Posterior cingulate gyrus (tissue), 11 donors: ENCODE results near the gene UBC.
A peak's percentile ranks its signal among the peaks of the same experiment; 100 is the strongest.

Experiments used
- DNase-seq, 10 donors: peaks; one replicate each; pipeline versions ENCODE4 v3.0.0 to v3.0.0-alpha.2; 2020 to 2021; ENCODE audit warnings: mixed read lengths in 3 of 10
- intact Hi-C: fragments of 100-400 bp; cut with DNase I; formaldehyde crosslinking; loops from one replicate; pipeline ENCODE4 v1.15.1; 2023

UBC gene

DNA sequence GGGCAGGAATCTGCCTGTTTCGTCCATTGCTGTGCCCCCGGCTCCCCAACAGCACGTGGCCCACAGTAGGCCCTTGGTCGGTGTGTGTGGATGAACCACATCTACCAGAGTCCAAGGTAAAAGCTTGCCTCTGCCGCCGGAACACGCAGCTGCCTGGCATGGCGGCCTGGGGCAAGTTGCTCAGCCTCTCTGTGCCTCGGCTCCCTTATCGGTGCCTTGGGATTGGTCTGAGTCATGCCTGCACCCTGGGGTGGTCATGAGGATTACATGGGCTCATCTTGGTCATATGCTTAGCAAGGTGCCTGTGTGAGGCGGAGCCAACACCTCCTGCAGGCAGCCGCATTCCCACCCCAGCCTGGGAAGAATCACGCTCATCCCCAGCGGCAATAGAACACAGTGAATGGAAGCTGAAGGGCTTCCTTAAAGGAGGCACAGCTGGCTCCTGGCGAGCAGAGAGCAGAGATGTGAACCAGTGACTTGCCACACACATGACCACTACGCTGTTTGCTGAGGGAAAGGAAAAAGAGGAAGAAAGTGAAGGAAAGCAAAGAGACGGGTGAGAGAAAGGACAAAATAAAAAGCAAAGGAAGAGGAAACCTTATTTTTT, 45.3 kb downstream of the UBC start:
- intact Hi-C loops, result no loop called here
- peak in 1 of 10 donors; percentile 62 for DNase-seq

DNA sequence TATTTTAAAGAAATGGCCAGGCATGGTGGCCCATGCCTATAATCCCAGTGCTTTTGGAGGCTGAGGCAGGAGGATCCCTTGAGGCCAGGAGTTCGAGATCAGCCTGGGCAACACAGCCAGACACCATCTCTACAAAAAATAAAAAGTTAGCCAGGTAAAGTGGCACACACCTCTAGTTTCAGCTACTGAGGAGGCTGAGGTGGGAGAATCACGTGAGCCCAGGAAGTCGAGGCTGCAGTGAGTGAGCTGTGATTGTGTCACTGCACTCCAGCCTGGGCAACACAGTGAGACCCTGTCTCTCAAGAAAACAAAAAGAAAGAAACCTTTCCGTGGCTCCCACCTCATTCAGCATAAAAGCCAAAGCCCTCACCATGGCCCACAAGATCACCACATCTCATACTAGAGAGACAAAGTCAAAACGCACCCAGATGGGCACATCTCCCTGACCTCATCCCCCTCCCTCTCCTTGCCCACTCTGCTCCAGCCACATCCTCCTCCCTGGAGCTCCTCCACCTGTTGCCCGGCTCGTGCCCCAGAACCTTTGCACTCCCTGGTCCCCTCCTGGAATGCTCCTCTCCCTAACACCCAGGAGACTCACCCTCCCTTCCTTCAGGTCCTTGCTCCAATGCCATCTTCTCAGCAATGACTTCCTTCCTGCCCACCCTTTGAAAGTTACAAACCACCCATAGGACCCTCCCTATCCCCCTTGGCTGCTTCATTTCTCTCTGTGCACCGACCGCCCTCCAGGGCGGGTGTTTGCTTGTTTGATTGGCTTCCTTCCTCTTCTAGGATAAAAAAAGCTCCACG, 46.0 kb downstream of the UBC start:
- intact Hi-C loops, result no loop called here
- no peak for DNase-seq

DNA sequence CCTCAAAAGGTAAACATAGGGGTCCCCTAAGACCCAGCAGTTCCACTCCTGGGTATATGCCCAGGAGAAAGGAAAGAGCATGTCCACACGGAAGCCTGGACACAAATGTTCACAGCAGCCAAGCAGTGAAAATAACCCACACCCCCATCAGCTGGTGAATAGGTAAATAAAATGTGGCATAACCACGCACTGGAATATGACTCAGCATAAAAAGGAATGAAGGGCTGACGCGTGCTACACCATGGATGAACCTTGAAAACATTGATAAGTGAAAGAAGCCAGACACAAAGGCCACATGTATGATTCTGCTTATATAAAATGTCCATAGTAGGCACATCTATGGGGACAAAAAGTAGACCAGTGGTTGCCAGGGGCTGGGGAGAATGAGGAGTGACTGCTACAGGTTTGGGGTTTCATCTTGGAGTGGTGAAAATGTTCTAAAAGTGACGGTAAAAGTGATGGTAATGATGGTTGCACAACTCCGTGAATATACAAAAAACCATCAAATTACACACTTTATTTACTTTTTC, 47.0 kb downstream of the UBC start:
- DNase-seq, result no peak
- intact Hi-C loops, result no loop called here

DNA sequence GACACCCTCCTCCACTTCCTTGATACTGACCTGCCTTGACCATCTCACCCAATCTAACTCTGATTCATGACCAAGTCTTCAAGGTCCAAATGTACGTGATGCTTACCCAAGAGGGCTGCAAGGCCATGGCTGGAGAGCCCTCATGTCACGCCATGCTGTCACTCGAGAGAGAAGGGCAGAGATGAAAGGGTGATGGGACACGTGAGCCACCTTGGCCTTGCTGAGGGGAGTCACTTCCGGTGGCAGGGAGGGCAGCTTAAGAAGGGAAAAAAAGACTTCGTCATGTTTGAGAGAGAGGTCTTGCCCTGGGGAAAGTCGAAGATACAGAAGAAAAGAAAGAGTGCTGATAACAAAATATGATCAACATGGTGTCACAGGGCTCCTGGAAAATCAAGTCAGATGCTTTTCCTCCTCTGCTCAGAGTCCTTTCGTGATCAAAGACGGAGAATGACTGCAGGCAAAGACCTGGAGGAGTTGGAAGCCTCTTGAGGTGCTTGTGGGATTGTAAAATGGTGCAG, 47.5 kb downstream of the UBC start:
- DNase-seq, result peak in 1 of 10 donors; percentile 41
- intact Hi-C loops, result no loop called here

DNA sequence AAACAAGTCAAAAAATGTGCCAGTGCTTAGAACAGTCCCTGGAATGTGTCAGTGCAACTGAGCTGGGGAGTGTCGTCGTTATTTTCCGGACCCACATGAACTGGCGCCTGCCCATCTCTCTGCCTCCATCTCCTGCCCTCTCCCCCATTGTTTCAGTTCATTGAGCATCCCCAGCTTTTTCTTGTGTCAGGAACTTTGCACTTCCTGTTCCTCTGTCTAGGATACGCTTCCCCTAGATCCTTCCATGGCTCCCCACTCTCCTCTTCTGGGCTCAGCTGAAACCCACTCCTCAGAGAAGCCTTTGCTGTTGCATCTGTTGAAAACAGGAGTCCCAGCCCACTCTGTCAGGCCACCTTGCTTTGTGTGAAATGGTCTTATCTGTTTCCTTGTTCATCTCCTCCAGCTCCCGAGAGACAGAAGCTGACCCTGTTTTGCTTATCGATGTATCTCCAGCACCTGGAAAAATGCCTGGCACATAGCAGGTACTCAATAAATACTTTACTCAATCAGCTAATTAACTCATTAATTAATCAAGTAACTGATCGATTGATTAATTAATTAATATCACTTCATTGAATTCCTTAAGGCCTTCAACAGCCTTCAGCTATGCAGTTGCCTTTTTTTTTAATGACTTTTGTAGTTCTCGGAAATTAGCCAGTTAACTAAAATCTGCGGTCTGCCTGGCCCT, 48.1 kb downstream of the UBC start:
- intact Hi-C loops, result no loop called here
- peak in 1 of 10 donors; percentile 13 for DNase-seq

DNA sequence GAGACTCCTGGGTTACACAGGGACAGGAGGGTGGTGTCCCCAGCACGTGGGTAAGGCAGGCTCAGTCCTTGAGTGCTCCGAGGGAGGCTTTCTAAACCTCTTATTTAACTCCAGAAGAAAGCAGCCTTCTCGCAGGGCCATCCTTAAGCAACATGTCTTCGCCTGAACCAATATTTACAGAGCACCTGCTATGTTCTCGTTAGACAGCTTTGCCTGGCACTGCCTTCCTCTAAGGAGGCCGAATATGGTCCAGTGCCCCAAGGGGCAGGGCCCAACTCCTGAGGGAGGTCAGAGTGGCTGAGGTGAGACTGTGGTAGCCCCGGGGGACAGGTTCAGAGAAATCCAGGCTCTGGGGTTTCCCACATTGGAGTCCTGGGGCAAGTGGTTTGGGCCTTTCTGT, 48.7 kb downstream of the UBC start:
- intact Hi-C loops, result no loop called here
- DNase-seq, result peak in 1 of 10 donors; percentile 39

DNA sequence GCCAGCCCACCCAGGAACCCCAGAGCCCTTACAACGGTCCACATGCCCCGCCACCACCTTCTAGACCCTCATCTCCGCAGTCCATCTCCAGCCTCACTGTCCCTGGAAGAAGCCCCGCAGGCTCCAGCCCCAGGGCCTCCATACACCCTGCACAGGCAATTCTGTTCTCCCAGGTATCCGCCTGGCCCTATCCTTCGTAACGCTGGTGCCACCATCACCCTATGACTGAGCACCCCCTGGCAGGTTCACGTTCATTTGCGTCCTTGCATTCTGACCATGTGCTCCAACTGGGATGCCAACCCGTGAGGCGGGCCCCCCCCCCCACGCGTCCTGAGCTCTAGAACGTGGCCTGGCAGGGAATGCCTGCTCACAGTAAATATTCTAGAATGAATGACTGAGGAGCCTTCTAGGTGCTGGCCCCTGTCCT, 50.1 kb downstream of the UBC start:
- intact Hi-C loops, result loop anchor here (5.0 kb wide), 1 partner anchor 33 kb away; no protein-coding TSS in a partner anchor
- DNase-seq, result peak in 1 of 10 donors; percentile 70

DNA sequence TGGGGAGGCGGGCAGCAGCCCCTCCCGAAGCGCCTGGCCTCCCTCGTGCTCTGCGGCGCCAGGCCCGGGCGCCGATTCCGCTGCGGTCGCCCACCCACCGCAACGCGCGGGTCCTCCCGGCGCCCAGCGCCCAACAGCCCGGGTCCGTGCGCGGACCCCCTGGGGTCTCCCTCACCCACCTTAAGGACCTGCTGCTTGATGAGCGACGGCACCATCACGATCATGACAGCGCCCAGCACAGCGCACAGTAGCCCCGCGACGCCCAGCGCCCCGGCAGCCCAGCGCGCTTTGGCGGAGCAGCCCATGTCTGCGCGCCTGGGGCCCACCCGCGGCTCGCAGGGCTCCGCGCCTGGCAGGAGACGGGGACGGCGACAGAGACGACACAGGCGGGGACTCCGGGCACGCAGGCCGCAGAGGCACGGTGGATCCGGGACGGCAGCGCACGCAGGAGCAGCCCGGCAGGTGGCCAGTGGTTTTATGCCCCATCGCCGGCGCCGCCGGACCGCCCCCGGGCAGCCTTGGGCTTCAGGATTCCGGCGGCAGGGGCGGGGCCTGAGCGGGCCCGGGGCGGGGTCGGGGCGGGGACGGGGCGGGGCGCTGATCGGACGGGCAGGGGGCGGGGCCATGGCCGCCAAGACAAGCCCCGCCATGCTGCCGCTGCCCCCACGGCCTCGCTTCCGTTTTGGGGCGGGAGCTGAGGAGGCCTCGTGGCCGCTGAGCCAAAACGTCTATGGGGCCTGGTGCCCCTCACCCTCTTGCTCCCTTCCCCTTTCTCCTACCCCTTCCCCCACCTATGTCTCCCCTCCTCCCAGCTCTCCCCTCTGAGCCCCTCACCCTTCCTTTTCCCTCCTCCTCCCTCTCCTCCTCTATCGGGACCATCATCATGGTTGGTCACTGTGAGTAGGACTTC, 50.8 kb downstream of the UBC start, which contains the start of gene SCARB1:
TSS of gene SCARB1 (minus strand) at position 449 of the 910 bp plus-strand sequence. CDS start at position 305, 144 bp downstream.
- intact Hi-C loops, result loop anchor here (2.0 to 5.0 kb wide), 2 partner anchors 15 to 34 kb away; no protein-coding TSS in a partner anchor
- DNase-seq, result peak; percentile 67 to 98 (median 86)

DNA sequence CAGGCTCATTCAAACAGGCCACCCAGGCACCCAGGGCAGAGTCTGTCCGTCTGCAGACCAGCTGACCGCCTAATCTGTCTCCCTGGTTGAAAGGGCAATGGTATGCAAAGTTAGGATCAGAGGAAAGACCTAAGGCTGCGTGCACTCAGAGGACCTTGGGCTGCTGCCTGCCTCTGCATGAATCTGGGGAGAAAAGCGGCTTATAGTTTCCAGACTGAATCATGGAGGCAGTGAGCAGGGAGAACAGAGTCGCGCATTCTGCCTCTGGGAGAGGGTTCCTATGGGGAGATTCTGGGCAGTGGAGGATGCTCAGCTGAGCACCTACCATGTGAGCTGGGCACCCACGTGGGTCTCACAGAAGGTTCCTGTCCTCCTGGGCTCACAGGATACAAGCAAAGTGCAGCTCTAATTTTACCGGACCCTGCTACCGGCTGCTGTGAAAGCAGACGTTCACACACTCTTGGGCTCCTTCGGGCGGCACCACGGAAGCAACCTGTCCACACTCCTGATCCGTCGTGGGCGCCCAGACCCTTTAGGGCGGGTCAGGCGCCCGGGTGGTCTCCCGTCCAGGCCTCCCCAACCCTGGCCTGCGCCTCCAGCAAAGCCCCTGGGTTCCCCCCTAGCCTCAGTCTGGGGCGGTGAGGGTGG, 51.6 kb downstream of the UBC start:
- intact Hi-C loops, result loop anchor here (2.0 to 5.0 kb wide), 2 partner anchors 14 to 34 kb away; no protein-coding TSS in a partner anchor
- peak; percentile 42 to 94 (median 72) for DNase-seq

DNA sequence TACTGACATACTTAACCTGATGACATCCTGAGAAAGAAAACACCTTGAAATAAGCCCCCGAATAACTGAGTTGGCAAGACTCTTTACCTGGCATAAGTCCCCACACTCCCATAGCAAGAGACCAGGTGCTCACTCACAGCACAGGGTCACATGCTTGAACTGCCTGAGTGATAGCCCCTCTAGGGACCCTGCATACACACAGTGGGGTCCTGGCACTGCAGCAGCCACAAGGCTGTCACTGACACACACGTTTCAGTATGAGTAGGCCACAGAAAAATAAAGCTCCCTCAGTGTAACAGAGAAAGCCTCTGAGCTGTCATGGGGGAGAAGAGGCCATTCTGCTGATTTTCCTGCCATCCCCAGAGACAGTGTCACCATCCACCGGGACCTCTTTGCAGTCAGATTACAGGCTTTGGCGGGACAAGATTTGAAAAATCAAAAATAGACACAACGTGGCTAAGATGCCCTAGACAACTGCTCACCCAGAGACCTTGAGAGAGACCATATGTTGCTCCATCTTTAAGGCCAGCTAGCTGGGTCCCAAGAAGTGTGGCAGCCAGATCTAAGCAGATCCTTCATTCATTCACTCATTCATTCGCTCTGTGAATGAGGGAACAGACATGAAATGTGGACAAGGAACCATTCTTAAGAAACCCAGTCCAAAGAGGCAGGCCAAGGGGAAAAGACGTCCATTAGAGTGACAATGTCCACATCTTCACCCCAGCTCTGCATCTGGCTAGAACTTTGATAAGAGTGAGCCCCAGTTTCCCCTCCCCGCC, 52.4 kb downstream of the UBC start:
- intact Hi-C loops, result loop anchor here (2.0 to 5.0 kb wide), 2 partner anchors 13 to 35 kb away; no protein-coding TSS in a partner anchor
- DNase-seq, result peak in 1 of 10 donors; percentile 16
